SH-SY5Y (cell line): Measurements from ENCODE around the gene PPP2R2C.

ENCODE experiments used
- GATA2 ChIP-seq: IDR thresholded peaks from 2 replicates; pipeline ENCODE4 v1.6.1; 2011; ENCODE audit warnings: mild to moderate bottlenecking, low read depth, low read length
- GATA3 ChIP-seq: IDR thresholded peaks from 2 replicates; pipeline ENCODE4 v1.6.1; 2011; ENCODE audit warnings: low read depth, mild to moderate bottlenecking, low read length, moderate library complexity

The PPP2R2C gene

GRCh38 chr4:6377626-6378492, 94.6 kb downstream of the PPP2R2C start:
- TF ChIP-seq GATA2 (no peak), GATA3 (no peak)

GRCh38 chr4:6375620-6376295, 96.7 kb downstream of the PPP2R2C start:
- TF ChIP-seq GATA2 (no peak), GATA3 (no peak)

- TF ChIP-seq GATA3 = no peak
- TF ChIP-seq GATA2 = no peak
These were observed 97.8 kb downstream of the PPP2R2C start for GRCh38 chr4:6374575-6374974.

- TF ChIP-seq GATA2 = no peak
- no peak for TF ChIP-seq GATA3
These were observed 98.6 kb downstream of the PPP2R2C start for GRCh38 chr4:6373541-6374410.

- TF ChIP-seq GATA3 = no peak
- TF ChIP-seq GATA2 = no peak
These were observed 99.5 kb downstream of the PPP2R2C start for GRCh38 chr4:6372649-6373525.

- TF ChIP-seq GATA3 = no peak
These were observed 100.6 kb downstream of the PPP2R2C start for GRCh38 chr4:6371812-6372211.

GRCh38 chr4:6371271-6371670, 101.1 kb downstream of the PPP2R2C start:
- TF ChIP-seq GATA2 (no peak), GATA3 (no peak)

- TF ChIP-seq GATA3 = no peak
- TF ChIP-seq GATA2 = no peak
These were observed 102.3 kb downstream of the PPP2R2C start for GRCh38 chr4:6369924-6370645.

GRCh38 chr4:6369511-6369910, 102.9 kb downstream of the PPP2R2C start:
- no peak for TF ChIP-seq GATA2
- TF ChIP-seq GATA3 = no peak

GRCh38 chr4:6369035-6369434, 103.4 kb downstream of the PPP2R2C start:
- TF ChIP-seq GATA2 (no peak), GATA3 (no peak)

- no peak for TF ChIP-seq GATA2
- TF ChIP-seq GATA3 = no peak
These were observed 103.8 kb downstream of the PPP2R2C start for GRCh38 chr4:6368601-6369000.

- TF ChIP-seq GATA2 (no peak), GATA3 (no peak)
These were observed 104.3 kb downstream of the PPP2R2C start for GRCh38 chr4:6368096-6368495.
